Measurements from ENCODE around the gene BCL2L1.
"Not testable (repeated sequence)": the region's sequence is repeated elsewhere in the genome, so short reads cannot be mapped to it uniquely, and the experiment has no call there.

Gene BCL2L1

GRCh38 chr20:31673943-31674463 lies 48.7 kb downstream of the BCL2L1 start:
- no peak for FAIRE-seq

DNA sequence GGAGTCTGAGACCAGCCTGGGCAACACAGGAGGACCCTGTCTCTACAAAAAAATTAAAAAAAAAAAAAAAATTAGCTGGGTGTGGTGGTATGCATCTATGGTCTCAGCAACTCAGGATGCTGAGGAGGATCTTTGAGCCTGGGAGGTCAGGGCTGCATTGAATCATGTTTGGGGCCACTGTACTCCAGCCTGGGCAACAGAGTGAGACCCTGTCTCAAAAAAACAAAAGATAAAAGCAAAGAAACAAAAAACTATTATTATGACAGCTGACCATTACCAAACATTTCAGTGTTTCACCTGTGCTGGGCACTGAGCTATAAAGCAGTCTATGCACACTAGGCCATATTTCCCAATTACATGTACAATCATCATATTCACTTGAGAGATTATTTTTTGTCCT lies 49.2 kb downstream of the BCL2L1 start:
- FAIRE-seq = no peak

- FAIRE-seq = no peak
These were observed 51.3 kb downstream of the BCL2L1 start for GRCh38 chr20:31671324-31671723.

- no peak for FAIRE-seq
These were observed 52.1 kb downstream of the BCL2L1 start for GRCh38 chr20:31670371-31671228.

DNA sequence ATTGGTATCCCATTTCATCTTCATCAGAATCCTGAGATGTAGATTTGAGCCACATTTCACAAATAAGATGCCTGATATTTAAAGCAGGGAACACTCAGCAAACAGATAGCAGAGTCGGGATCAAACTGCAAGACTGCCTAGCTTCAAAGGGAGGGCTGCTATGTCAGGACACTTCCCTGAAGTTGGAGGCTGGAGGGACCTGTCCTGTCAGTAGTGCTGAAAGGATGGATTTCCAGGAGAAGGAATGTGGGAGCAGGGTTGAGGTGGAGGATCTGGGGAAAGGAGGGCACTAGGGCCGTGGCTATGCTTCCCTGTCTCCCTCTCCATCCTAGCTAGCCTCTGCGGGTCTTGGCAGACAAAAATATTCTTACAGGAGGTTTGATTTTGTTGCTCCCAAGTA lies 52.8 kb downstream of the BCL2L1 start:
- no peak for FAIRE-seq

DNA sequence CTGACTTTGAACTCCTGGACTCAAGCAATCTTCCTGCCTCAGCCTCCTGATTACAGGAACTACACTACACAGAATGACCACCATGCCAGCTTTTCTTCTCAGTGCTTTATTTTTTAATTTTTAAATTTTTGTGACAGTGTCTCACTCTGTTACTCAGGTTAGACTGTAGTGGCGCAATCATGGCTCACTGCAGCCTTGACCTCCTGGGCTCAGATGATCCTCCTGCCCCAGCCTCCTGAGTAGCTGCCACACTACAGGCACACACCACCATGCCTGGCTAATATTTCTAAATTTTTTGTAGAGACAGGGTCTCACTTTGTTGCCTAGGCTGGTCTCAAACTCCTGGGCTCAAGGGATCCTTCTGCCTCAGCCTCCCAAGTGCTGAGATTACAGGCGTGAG lies 53.7 kb downstream of the BCL2L1 start:
- not testable (repeated sequence) for FAIRE-seq

DNA sequence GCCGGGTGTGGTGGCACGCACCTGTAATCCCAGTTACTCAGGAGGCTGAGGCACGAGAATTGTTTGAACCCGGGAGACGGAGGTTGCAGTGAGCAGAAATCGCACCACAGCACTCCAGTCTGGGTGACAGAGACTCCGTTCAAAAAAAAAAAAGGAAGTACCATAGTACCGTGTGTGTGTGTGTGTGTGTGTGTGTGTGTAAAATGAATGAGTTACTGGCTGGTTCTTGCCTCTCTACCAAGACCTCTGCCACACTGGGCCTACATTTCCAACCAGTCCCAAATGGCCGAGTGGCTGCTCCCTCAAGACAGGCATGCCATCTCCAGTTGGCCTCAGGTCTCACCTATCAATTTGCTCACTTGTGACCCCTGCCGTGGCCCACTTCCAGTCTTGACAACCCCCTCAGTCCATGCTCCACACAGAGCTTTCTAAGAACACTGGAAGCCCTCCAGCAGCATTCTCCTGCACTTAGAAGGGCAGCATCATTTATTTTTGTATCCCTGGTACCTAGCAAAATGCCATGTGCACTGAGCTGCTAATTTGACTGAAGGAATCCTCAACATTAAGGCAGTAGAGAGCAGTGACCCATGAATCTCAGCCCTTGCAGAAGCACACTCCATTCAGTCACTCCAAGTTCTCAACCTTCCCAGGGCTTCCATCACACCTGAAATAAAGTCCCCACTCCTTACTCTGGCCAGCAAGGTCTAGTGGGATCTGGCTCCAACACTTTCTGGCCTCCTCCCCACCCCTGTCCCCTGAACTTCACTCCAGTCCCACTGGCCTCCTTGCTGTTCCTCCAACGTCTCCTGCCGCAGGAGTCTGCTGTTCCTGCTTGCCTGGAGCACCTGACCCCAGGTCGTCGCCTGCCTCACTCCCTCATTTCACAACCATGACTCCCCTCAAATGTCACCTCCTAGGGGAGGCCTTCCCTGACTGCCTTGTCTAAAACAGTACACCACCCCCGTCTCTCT lies 55.1 kb downstream of the BCL2L1 start:
- no peak for FAIRE-seq

GRCh38 chr20:31666258-31667042 lies 56.2 kb downstream of the BCL2L1 start:
- no peak for FAIRE-seq

GRCh38 chr20:31665753-31666152 lies 56.9 kb downstream of the BCL2L1 start:
- no peak for FAIRE-seq

- no peak for FAIRE-seq
These were observed 57.8 kb downstream of the BCL2L1 start for GRCh38 chr20:31664696-31665354.

DNA sequence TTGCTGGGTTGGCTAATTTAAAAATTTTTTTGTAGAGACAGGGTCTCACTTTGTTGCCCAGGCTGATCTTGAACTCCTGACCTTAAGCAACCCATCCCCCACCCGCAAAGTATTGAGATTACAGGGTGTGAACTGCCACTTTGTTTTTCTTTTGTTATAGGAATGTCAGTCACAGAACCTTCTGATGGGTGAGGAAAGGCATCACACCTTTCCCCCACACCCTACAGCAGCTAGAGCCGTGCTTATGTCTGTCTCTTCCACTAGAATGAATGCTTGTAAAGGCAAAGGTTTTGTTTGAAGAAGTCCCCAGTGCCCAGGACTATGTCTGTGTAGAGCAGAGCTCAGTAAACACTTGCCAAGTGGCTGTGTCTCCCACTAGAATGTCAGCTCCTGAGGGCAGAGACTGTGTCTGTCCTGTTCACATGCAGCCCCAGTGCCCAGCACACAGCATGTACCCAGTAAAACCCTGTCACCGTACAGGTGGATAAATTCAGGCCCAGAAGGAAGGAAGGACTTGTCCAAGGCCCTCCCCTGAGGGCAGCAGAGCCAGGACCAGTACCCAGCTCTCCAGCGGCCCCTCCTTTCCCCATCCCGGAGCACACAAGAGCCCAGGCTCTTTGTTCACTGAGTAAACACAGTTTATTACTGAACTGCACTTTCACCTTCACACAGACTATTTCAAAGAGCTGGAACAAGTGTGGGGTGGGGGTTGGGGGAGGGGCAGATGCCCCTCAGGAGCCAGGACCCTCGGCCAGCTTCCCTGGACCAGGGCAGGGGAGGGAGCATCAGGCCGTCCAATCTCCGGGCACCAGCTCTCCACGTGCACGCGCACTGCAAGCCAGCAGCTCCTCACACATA lies 58.6 kb downstream of the BCL2L1 start:
- FAIRE-seq = no peak

- no peak for FAIRE-seq
These were observed 59.2 kb downstream of the BCL2L1 start for GRCh38 chr20:31663524-31663837.

GRCh38 chr20:31662372-31662854 lies 60.3 kb downstream of the BCL2L1 start:
- no peak for FAIRE-seq

- FAIRE-seq = no peak
These were observed 60.9 kb downstream of the BCL2L1 start for GRCh38 chr20:31661625-31662371.

DNA sequence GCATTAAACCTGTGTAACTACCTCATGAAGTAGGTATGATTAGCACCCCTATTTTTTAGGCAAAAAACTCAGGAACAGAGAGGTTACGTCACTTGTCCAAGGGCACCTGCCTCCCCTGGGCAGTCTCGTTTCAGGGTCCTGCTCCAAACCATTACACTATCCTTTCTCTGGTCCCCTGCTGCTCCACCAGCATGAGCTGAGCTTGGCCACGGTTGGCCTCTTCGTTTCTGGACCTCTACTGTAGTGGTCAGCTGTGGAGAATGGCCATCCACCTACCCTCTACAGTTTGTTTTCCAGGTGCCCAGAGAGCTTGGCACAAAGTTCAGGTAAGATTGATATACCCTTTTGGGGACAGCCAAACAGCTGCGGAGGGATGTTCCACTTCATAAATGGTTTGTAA lies 68.1 kb downstream of the BCL2L1 start:
- FAIRE-seq = no peak

GRCh38 chr20:31653561-31653960 lies 69.1 kb downstream of the BCL2L1 start:
- no peak for FAIRE-seq

DNA sequence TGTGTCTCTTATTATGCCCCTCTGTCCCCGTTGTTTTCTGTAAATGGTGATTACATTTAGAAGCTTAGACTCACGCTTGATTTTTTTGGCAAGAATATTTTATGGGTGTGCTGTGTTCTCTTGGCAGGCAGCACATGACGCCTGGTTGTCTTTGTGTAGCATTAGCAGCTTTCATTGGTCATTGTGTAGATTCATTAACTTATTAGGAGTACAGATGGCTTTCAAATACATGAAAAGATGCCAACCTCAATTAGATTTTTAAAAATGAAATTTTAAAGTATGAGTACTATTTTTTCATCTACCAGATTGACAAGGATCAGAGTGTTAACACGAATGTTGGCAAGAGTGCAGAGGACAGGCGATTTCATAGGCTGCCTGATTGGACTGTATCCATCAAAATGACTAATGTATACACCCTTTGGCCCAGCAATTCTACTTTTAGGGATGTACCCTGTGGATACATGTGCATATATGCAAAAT lies 69.7 kb downstream of the BCL2L1 start:
- FAIRE-seq = no peak

GRCh38 chr20:31648104-31648503 lies 74.6 kb downstream of the BCL2L1 start:
- FAIRE-seq = not testable (repeated sequence)

GRCh38 chr20:31644701-31645100 lies 78.0 kb downstream of the BCL2L1 start:
- no peak for FAIRE-seq

DNA sequence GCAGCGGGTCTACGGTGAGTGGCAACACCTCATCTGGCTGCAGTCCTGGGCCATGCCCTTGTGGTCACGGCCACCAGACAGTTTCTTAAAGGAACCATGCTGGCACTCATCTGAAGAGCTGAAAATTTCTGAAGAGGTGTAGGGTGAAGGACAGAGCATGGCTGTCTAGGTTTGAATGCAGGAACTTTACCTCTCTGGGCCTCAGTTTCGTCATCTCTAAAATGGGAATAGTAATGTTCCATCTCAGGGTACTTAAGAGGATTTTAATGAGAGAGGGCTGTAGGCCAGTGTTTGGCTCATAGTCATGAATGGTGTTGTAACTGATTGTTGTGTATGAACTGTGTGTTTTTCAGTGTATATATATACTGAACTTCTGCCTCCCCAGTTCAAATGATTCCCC lies 79.1 kb downstream of the BCL2L1 start:
- no peak for FAIRE-seq

All from islet of Langerhans (tissue), 1 donor.